Stimulated activated naive CD8-positive, alpha-beta T cell treated with anti-CD3 and anti-CD28 coated beads, Interleukin-15, Interleukin-2, amounts not matched to agents 100 U/mL and 50 U/mL, for 24 hours (primary cell): ENCODE results near the gene COBL.

ENCODE experiments used
- ATAC-seq: fragments of 150-1000 bp; cut with Tn5 transposase; one replicate; pipeline ENCODE4 v1.10.0; 2021
- DNase-seq: peaks from one replicate; pipeline ENCODE4 v3.0.0; 2021

COBL gene

GRCh38 chr7:51019891-51020870 is 296.4 kb downstream of the COBL start:
- no peak for ATAC-seq

GRCh38 chr7:51019191-51019844 is 297.3 kb downstream of the COBL start:
- ATAC-seq, result no peak

More at GRCh38 chr7:51019891-51020870, 296.4 kb downstream of the COBL start:
- DNase-seq, result no peak

GRCh38 chr7:51017576-51018535 is 298.8 kb downstream of the COBL start:
- ATAC-seq, result no peak
- no peak for DNase-seq

More at GRCh38 chr7:51019191-51019844, 297.3 kb downstream of the COBL start:
- DNase-seq, result no peak

GRCh38 chr7:51016546-51016945 is 300.1 kb downstream of the COBL start:
- ATAC-seq, result no peak

GRCh38 chr7:51015581-51015980 is 301.0 kb downstream of the COBL start:
- DNase-seq, result no peak
- ATAC-seq, result no peak

More at GRCh38 chr7:51016546-51016945, 300.1 kb downstream of the COBL start:
- DNase-seq, result no peak

- DNase-seq (no peak), ATAC-seq (no peak)
These were observed 301.8 kb downstream of the COBL start for GRCh38 chr7:51014811-51015210.

GRCh38 chr7:51013861-51014511 is 302.6 kb downstream of the COBL start:
- ATAC-seq (no peak), DNase-seq (no peak)

GRCh38 chr7:51013218-51013786 is 303.3 kb downstream of the COBL start:
- no peak for DNase-seq
- no peak for ATAC-seq

GRCh38 chr7:51012569-51013217 is 303.9 kb downstream of the COBL start:
- DNase-seq (no peak), ATAC-seq (no peak)

- DNase-seq (no peak), ATAC-seq (no peak)
These were observed 304.8 kb downstream of the COBL start for GRCh38 chr7:51011710-51012350.

- no peak for ATAC-seq
- no peak for DNase-seq
These were observed 306.1 kb downstream of the COBL start for GRCh38 chr7:51010534-51010933.

- ATAC-seq (no peak), DNase-seq (no peak)
These were observed 306.7 kb downstream of the COBL start for GRCh38 chr7:51009716-51010496.

- no peak for DNase-seq
These were observed 308.8 kb downstream of the COBL start for GRCh38 chr7:51007551-51008505.

GRCh38 chr7:51006483-51007235 is 309.9 kb downstream of the COBL start:
- DNase-seq, result no peak
- ATAC-seq, result no peak

More at GRCh38 chr7:51007551-51008505, 308.8 kb downstream of the COBL start:
- ATAC-seq, result no peak

GRCh38 chr7:51005074-51005473 is 311.5 kb downstream of the COBL start:
- ATAC-seq, result no peak

GRCh38 chr7:51000956-51001355 is 315.7 kb downstream of the COBL start:
- DNase-seq (no peak), ATAC-seq (no peak)

More at GRCh38 chr7:51005074-51005473, 311.5 kb downstream of the COBL start:
- DNase-seq, result no peak

GRCh38 chr7:50994753-50995319 is 321.8 kb downstream of the COBL start:
- ATAC-seq, result no peak

More at GRCh38 chr7:50994753-50995319, 321.8 kb downstream of the COBL start:
- no peak for DNase-seq
